HG03064 (cell line): ENCODE data around the gene EHD3.

Source experiments
- ATAC-seq: cut with Tn5 transposase; IDR thresholded peaks from one replicate; pipeline ENCODE4 v1.9.1; 2021; ENCODE audit warnings: low read depth; ENCODE audit not compliant: unreplicated experiment

The EHD3 gene

GRCh38 chr2:31212659-31213600 lies 21.0 kb upstream of the EHD3 start:
- no peak for ATAC-seq

GRCh38 chr2:31213601-31214443 lies 20.1 kb upstream of the EHD3 start:
- no peak for ATAC-seq

- ATAC-seq = no peak
Observed at GRCh38 chr2:31214444-31214915, 19.5 kb upstream of the EHD3 start.

- peak; percentile 39 for ATAC-seq
Observed at GRCh38 chr2:31216734-31217133, 17.2 kb upstream of the EHD3 start.

GRCh38 chr2:31217465-31218200 lies 16.3 kb upstream of the EHD3 start, which contains the start of gene CAPN14:
Gene CAPN14 (minus strand): TSS chr2:31217515. CDS start chr2:31205447, 12,068 bp downstream.
- no peak for ATAC-seq

- ATAC-seq = peak; percentile 66
Observed at GRCh38 chr2:31219131-31219969, 14.6 kb upstream of the EHD3 start.

GRCh38 chr2:31221544-31221943 lies 12.4 kb upstream of the EHD3 start:
- ATAC-seq = no peak

GRCh38 chr2:31222071-31222470 lies 11.9 kb upstream of the EHD3 start:
- ATAC-seq = no peak

GRCh38 chr2:31223026-31223425 lies 10.9 kb upstream of the EHD3 start:
- ATAC-seq = no peak

- ATAC-seq = no peak
Observed at GRCh38 chr2:31223749-31224148, 10.2 kb upstream of the EHD3 start.

- ATAC-seq = no peak
Observed at GRCh38 chr2:31226266-31226665, 7.7 kb upstream of the EHD3 start.

- ATAC-seq = no peak
Observed at GRCh38 chr2:31227110-31227509, 6.8 kb upstream of the EHD3 start.

GRCh38 chr2:31227711-31228125 lies 6.2 kb upstream of the EHD3 start:
- ATAC-seq = no peak

GRCh38 chr2:31228717-31229116 lies 5.2 kb upstream of the EHD3 start:
- no peak for ATAC-seq

GRCh38 chr2:31230751-31231150 lies 3.2 kb upstream of the EHD3 start:
- ATAC-seq = no peak

GRCh38 chr2:31231571-31232302 lies 2.2 kb upstream of the EHD3 start:
- no peak for ATAC-seq

GRCh38 chr2:31232586-31232985 lies 1.4 kb upstream of the EHD3 start:
- ATAC-seq = no peak

- ATAC-seq = no peak
Observed at GRCh38 chr2:31233231-31233630, 721 bp upstream of the EHD3 start.
